K562 (cell line): ENCODE results near the gene EMC9. TPM values are rescaled to one million over a fixed set of nuclear protein-coding genes. Genes with fewer than 3 reads are reported as not detected.

Experiments used
- HDAC3 ChIP-seq: fragments of 450-650 bp; IDR thresholded peaks from 2 replicates; pipeline ENCODE4 v1.6.1; 2018; ENCODE audit warnings: borderline replicate concordance, mild to moderate bottlenecking, moderate library complexity; ENCODE audit not compliant: partially characterized antibody
- KAT8 ChIP-seq: fragments of 450-650 bp; IDR thresholded peaks from 2 replicates; pipeline ENCODE4 v1.6.1; 2016; ENCODE audit warnings: low read depth, mild to moderate bottlenecking
- NFRKB ChIP-seq: fragments of 450-650 bp; IDR thresholded peaks from 2 replicates; pipeline ENCODE4 v1.6.1; 2016; ENCODE audit warnings: low read depth
- NR2F6 ChIP-seq: fragments of 450-650 bp; formaldehyde crosslinking; IDR thresholded peaks from 2 replicates; pipeline ENCODE4 v1.4.0; 2020; ENCODE audit warnings: mild to moderate bottlenecking
- POLR2H ChIP-seq: IDR thresholded peaks from 2 replicates; pipeline ENCODE4 v1.6.1; 2016; ENCODE audit warnings: missing genetic modification characterization, low read depth, mild to moderate bottlenecking, control low read depth, missing compliant biosample characterization, moderate library complexity
- RBM25 ChIP-seq: fragments of 200-400 bp; formaldehyde crosslinking; IDR thresholded peaks from 2 replicates; pipeline ENCODE4 v1.6.1; 2018; ENCODE audit warnings: low read length, low read depth, moderate library complexity; ENCODE audit not compliant: severe bottlenecking
- RBM34 ChIP-seq: fragments of 200-400 bp; formaldehyde crosslinking; IDR thresholded peaks from 2 replicates; pipeline ENCODE4 v1.6.1; 2018; ENCODE audit warnings: low read length, borderline replicate concordance; ENCODE audit not compliant: insufficient read depth
- SMARCA5 ChIP-seq: fragments of 450-650 bp; IDR thresholded peaks from 2 replicates; pipeline ENCODE4 v1.6.1; 2016
- SNIP1 ChIP-seq: fragments of 450-650 bp; IDR thresholded peaks from 2 replicates; pipeline ENCODE4 v1.7.1; 2017; ENCODE audit warnings: low read depth, mild to moderate bottlenecking
- ZNF253 ChIP-seq: fragments of 250-450 bp; sonication (Bioruptor Pico); conservative IDR thresholded peaks from 2 replicates; pipeline ENCODE4 v1.6.1; 2021; ENCODE audit warnings: mild to moderate bottlenecking
- ZNF551 ChIP-seq: fragments of 250-450 bp; sonication (Bioruptor Pico); IDR thresholded peaks from 2 replicates; pipeline ENCODE4 v1.5.0; 2021; ENCODE audit warnings: mild to moderate bottlenecking, moderate library complexity
- ZNF639 ChIP-seq, 2 experiments: fragments of 200-800 bp in 1 of 2; sonication (Bioruptor generic) in 1 of 2; sonication (generic) in 1 of 2; formaldehyde crosslinking in 1 of 2; IDR thresholded peaks in 1 of 2; conservative IDR thresholded peaks in 1 of 2; 2 replicates each; pipeline versions ENCODE4 v1.5.0 to v1.6.1; 2016 to 2020; ENCODE audit warnings: missing compliant biosample characterization in 1 of 2, missing genetic modification characterization in 1 of 2, missing genetic modification reagents in 1 of 2
- ZNF699 ChIP-seq: fragments of 250-450 bp; sonication (Bioruptor Pico); IDR thresholded peaks from 2 replicates; pipeline ENCODE4 v1.8.0; 2021; ENCODE audit warnings: mild to moderate bottlenecking, moderate library complexity; ENCODE audit not compliant: insufficient replicate concordance
- ZNF785 ChIP-seq: fragments of 250-450 bp; sonication (Bioruptor Pico); IDR thresholded peaks from 2 replicates; pipeline ENCODE4 v1.4.0; 2020; ENCODE audit warnings: mild to moderate bottlenecking
- polyA plus RNA-seq, 8 experiments: library from polyadenylated mRNA; depleted of rRNA in 4 of 8; stranded (reverse) in 5 of 8; unstranded in 3 of 8; fragments of >200 nt; fragmentation: Nextera tagmentation in 2 of 8; fragmentation: Illumina TruSeq in 1 of 8; extraction: Ambion mirVana in 2 of 8; extraction: Trizol in 1 of 8; gene quantifications; 2 replicates each; pipeline versions ENCODE4 v1.2.1 to v1.2.3, GENCODE V29; 2011 to 2014; ENCODE audit warnings: inconsistent platforms in 1 of 8, missing spikeins in 1 of 8
- total RNA-seq, 7 experiments: library from RNA; depleted of rRNA in 6 of 7; stranded (reverse); fragments of >200 nt in 6 of 7; fragmentation: Illumina TruSeq in 2 of 7; extraction: Trizol in 2 of 7; gene quantifications; 2 replicates each; pipeline versions ENCODE4 v1.2.1 to v1.2.3, GENCODE V29; 2011 to 2021; ENCODE audit warnings: low replicate concordance in 1 of 7
- TF ChIP-seq, protein P1 (sequence below), 2 experiments: fragments of 450-650 bp in 1 of 2; sonication (generic) in 1 of 2; formaldehyde crosslinking; conservative IDR thresholded peaks; 2 replicates each; pipeline versions ENCODE4 v1.4.0 to v1.8.1; 2020 to 2022; ENCODE audit warnings: mild to moderate bottlenecking in 1 of 2, missing genetic modification reagents in 1 of 2
- TF ChIP-seq, protein P2 (sequence below): fragments of 250-450 bp; sonication (Bioruptor Pico); IDR thresholded peaks from 2 replicates; pipeline ENCODE4 v1.5.0; 2020; ENCODE audit warnings: mild to moderate bottlenecking, borderline replicate concordance
- TF ChIP-seq, protein P3 (sequence below): fragments of 250-450 bp; sonication (Bioruptor Pico); IDR thresholded peaks from 2 replicates; pipeline ENCODE4 v1.8.0; 2021; ENCODE audit warnings: moderate library complexity, mild to moderate bottlenecking, inconsistent platforms
- TF ChIP-seq, protein P4 (sequence below): fragments of 450-650 bp; IDR thresholded peaks from 2 replicates; pipeline ENCODE4 v1.6.1; 2017; ENCODE audit warnings: antibody characterized with exemption

The EMC9 gene
- total and polyA plus RNA-seq, 9 of the 15 experiments (the other 6 are each of a cell fraction or from before 2014, with no cell fraction given): 3.1 to 13.2 (median 7.8) TPM

DNA sequence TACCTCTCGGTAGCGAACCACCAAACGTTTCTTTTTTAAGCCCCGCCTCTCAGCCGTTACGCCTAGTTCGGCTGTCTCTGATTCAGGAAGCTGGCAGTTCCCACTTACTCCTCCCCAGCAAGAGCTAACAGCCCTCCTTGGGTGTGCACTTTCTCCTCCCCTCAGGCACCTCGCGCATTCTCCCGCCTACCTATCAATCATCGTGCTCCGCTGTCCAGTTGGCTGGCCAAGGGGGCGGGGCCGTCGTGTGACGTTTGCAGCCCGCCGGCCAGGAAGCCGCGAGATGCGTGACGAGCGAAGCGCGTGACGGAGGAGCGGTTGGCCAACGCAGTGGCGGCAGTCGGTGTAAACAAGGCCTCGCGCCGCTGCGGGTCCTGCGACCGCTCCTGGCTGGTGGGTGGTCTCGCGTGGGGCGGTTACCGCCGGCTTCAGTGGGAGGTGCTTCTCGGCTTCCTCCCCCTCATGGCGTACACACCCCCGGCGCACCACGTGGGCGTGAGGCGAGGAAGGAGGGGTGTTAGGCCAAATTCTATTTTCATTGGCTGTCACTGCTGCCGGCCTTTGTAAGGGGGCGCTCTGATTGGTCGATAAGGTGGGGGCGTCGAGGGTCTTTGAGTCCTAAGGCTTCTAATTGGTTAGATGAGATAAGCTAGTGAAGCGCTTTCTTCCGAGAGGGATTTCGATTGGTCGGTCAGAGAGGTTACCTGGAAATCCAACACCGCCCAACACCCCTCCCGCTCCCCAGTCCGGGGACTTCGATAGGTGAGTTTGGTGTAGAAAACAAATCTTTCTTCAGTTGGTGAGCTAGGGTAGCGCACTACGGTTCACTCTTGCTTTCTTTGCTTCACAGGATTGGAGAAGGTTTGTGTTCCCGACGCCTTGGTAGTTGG is 26.6 kb downstream of the EMC9 start, which contains the start of the genes DCAF11 and NRL (continued):
- TF ChIP-seq ZNF551: no peak
- peak; percentile 77 for TF ChIP-seq RBM25
- no peak for TF ChIP-seq ZNF253 (CRISPR knock-in tag)
- TF ChIP-seq ZNF785 (CRISPR knock-in tag): no peak
- peak; percentile 84 for TF ChIP-seq HDAC3
- TF ChIP-seq POLR2H: peak; percentile 50; the same call in 1 of the 2 replicates
- TF ChIP-seq, protein P1, sequence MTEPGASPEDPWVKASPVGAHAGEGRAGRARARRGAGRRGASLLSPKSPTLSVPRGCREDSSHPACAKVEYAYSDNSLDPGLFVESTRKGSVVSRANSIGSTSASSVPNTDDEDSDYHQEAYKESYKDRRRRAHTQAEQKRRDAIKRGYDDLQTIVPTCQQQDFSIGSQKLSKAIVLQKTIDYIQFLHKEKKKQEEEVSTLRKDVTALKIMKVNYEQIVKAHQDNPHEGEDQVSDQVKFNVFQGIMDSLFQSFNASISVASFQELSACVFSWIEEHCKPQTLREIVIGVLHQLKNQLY (CRISPR knock-in tag; conservative IDR thresholded peaks at IDR 0.05): no peak
- no peak for TF ChIP-seq NR2F6 (CRISPR knock-in tag)
- TF ChIP-seq, protein P2, sequence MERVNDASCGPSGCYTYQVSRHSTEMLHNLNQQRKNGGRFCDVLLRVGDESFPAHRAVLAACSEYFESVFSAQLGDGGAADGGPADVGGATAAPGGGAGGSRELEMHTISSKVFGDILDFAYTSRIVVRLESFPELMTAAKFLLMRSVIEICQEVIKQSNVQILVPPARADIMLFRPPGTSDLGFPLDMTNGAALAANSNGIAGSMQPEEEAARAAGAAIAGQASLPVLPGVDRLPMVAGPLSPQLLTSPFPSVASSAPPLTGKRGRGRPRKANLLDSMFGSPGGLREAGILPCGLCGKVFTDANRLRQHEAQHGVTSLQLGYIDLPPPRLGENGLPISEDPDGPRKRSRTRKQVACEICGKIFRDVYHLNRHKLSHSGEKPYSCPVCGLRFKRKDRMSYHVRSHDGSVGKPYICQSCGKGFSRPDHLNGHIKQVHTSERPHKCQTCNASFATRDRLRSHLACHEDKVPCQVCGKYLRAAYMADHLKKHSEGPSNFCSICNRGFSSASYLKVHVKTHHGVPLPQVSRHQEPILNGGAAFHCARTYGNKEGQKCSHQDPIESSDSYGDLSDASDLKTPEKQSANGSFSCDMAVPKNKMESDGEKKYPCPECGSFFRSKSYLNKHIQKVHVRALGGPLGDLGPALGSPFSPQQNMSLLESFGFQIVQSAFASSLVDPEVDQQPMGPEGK (CRISPR knock-in tag): no peak
- no peak for TF ChIP-seq ZNF699 (CRISPR knock-in tag)
- 0 out of 4 replicates have a peak, but pooled peaks of 1 of the 2 experiments have one; percentile 9 for TF ChIP-seq ZNF639 (CRISPR knock-in tag; conservative IDR thresholded peaks at IDR 0.05 in 1 of 2, IDR thresholded peaks at IDR 0.05 in 1 of 2)
- no peak for TF ChIP-seq NFRKB
- TF ChIP-seq SMARCA5: no peak
- no peak for TF ChIP-seq KAT8
- TF ChIP-seq RBM34: no peak
- TF ChIP-seq SNIP1: no peak
- TF ChIP-seq, protein P3, sequence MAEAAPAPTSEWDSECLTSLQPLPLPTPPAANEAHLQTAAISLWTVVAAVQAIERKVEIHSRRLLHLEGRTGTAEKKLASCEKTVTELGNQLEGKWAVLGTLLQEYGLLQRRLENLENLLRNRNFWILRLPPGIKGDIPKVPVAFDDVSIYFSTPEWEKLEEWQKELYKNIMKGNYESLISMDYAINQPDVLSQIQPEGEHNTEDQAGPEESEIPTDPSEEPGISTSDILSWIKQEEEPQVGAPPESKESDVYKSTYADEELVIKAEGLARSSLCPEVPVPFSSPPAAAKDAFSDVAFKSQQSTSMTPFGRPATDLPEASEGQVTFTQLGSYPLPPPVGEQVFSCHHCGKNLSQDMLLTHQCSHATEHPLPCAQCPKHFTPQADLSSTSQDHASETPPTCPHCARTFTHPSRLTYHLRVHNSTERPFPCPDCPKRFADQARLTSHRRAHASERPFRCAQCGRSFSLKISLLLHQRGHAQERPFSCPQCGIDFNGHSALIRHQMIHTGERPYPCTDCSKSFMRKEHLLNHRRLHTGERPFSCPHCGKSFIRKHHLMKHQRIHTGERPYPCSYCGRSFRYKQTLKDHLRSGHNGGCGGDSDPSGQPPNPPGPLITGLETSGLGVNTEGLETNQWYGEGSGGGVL: no peak
- TF ChIP-seq, protein P4, sequence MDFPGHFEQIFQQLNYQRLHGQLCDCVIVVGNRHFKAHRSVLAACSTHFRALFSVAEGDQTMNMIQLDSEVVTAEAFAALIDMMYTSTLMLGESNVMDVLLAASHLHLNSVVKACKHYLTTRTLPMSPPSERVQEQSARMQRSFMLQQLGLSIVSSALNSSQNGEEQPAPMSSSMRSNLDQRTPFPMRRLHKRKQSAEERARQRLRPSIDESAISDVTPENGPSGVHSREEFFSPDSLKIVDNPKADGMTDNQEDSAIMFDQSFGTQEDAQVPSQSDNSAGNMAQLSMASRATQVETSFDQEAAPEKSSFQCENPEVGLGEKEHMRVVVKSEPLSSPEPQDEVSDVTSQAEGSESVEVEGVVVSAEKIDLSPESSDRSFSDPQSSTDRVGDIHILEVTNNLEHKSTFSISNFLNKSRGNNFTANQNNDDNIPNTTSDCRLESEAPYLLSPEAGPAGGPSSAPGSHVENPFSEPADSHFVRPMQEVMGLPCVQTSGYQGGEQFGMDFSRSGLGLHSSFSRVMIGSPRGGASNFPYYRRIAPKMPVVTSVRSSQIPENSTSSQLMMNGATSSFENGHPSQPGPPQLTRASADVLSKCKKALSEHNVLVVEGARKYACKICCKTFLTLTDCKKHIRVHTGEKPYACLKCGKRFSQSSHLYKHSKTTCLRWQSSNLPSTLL: no peak
